Neuronal stem cell (in vitro differentiated cells): ENCODE measurements around the gene NRXN3.

Source experiments
- DNase-seq: peaks from one replicate; pipeline ENCODE4 v3.0.0-alpha.2; 2013; ENCODE audit warnings: low spot score
- H2AFZ ChIP-seq: one replicate; pipeline ENCODE4 v1.6.1; 2013; ENCODE audit warnings: mild to moderate bottlenecking, low read length, inconsistent platforms
- H2AK5ac ChIP-seq: 2 replicates; pipeline ENCODE4 v1.6.1; 2013; ENCODE audit warnings: low read depth, mild to moderate bottlenecking, inconsistent platforms, low read length, moderate library complexity, mixed read lengths
- H2BK120ac ChIP-seq: 2 replicates; pipeline ENCODE4 v1.6.1; 2013; ENCODE audit warnings: low read depth, mild to moderate bottlenecking, inconsistent platforms, low read length, moderate library complexity, mixed read lengths
- H2BK12ac ChIP-seq: one replicate; pipeline ENCODE4 v1.6.1; 2013; ENCODE audit warnings: low read length, inconsistent platforms
- H2BK15ac ChIP-seq: 2 replicates; pipeline ENCODE4 v1.6.1; 2013; ENCODE audit warnings: mild to moderate bottlenecking, low read length, inconsistent platforms, mixed read lengths
- H2BK5ac ChIP-seq: one replicate; pipeline ENCODE4 v1.6.1; 2013; ENCODE audit warnings: inconsistent platforms, mild to moderate bottlenecking, low read length, moderate library complexity
- H3K14ac ChIP-seq: one replicate; pipeline ENCODE4 v1.6.1; 2013; ENCODE audit warnings: low read length, inconsistent platforms
- H3K18ac ChIP-seq: 2 replicates; pipeline ENCODE4 v1.6.1; 2013; ENCODE audit warnings: low read length, inconsistent platforms
- H3K23ac ChIP-seq: 2 replicates; pipeline ENCODE4 v1.6.1; 2013; ENCODE audit warnings: low read depth, mild to moderate bottlenecking, mixed read lengths, low read length, inconsistent platforms; ENCODE audit not compliant: poor library complexity
- H3K27ac ChIP-seq: replicated peaks from 3 replicates; pipeline ENCODE4 v1.5.1; 2013; ENCODE audit warnings: low read length, inconsistent platforms
- H3K27me3 ChIP-seq, 3 experiments: 2 replicates each; pipeline ENCODE4 v1.6.1; 2013; ENCODE audit warnings: low read length in 3 of 3, mild to moderate bottlenecking in 2 of 3, inconsistent platforms in 1 of 3, low read depth in 1 of 3, mixed read lengths in 1 of 3, moderate library complexity in 1 of 3; ENCODE audit not compliant: control insufficient read depth in 3 of 3, insufficient read depth in 3 of 3
- H3K36me3 ChIP-seq, 2 donors: replicated peaks in 1 of 2; 2 replicates each; pipeline ENCODE4 v1.6.1; 2013; ENCODE audit warnings: low read length in 2 of 2; ENCODE audit not compliant: control insufficient read depth in 2 of 2, insufficient read depth in 2 of 2
- H3K4ac ChIP-seq: 2 replicates; pipeline ENCODE4 v1.6.1; 2013; ENCODE audit warnings: inconsistent platforms, mild to moderate bottlenecking, low read length, moderate library complexity
- H3K4me1 ChIP-seq, 2 donors: 1 replicate in 1 of 2; 2 replicates in 1 of 2; pipeline ENCODE4 v1.6.1; 2013; ENCODE audit warnings: low read length in 2 of 2, low read depth in 1 of 2; ENCODE audit not compliant: control insufficient read depth in 2 of 2, insufficient read depth in 1 of 2
- H3K4me2 ChIP-seq: one replicate; pipeline ENCODE4 v1.6.1; 2013; ENCODE audit warnings: mild to moderate bottlenecking, low read length, inconsistent platforms; ENCODE audit not compliant: insufficient read depth, poor library complexity, severe bottlenecking
- H3K4me3 ChIP-seq, 2 donors: 2 replicates each; pipeline ENCODE4 v1.5.1; 2013; ENCODE audit warnings: low read length in 2 of 2, mild to moderate bottlenecking in 2 of 2, inconsistent platforms in 1 of 2, moderate library complexity in 1 of 2
- H3K79me1 ChIP-seq: one replicate; pipeline ENCODE4 v1.6.1; 2013; ENCODE audit warnings: low read depth, mild to moderate bottlenecking, inconsistent platforms, low read length, moderate library complexity
- H3K9ac ChIP-seq: one replicate; pipeline ENCODE4 v1.6.1; 2013; ENCODE audit warnings: mild to moderate bottlenecking, low read depth, low read length, inconsistent platforms; ENCODE audit not compliant: poor library complexity
- H3K9me3 ChIP-seq, 2 donors: replicated peaks in 1 of 2; 2 replicates each; pipeline versions ENCODE3 to v1.6.1; 2013; ENCODE audit warnings: low read length in 2 of 2, mild to moderate bottlenecking in 2 of 2, inconsistent platforms in 1 of 2, low read depth in 1 of 2, mixed read lengths in 1 of 2, moderate library complexity in 1 of 2; ENCODE audit not compliant: control insufficient read depth in 2 of 2, insufficient read depth in 1 of 2
- H4K8ac ChIP-seq: one replicate; pipeline ENCODE4 v1.6.1; 2013; ENCODE audit warnings: low read depth, mild to moderate bottlenecking, inconsistent platforms, low read length, moderate library complexity
- H4K91ac ChIP-seq: one replicate; pipeline ENCODE4 v1.6.1; 2013; ENCODE audit warnings: low read length, low read depth, mild to moderate bottlenecking, inconsistent platforms; ENCODE audit not compliant: poor library complexity
- WGBS, 2 donors: extraction: QIAGEN DNeasy Blood & Tissue Kit; methylation state at CpG; one replicate each; pipeline ENCODE4 v1.1.7; 2013; ENCODE audit warnings: missing lambda C conversion rate in 2 of 2, mixed read lengths in 1 of 2; ENCODE audit not compliant: insufficient read length in 2 of 2, insufficient replicate concordance in 1 of 2; ENCODE audit errors: extremely low coverage in 2 of 2; 5-methylcytosine and 5-hydroxymethylcytosine counted together

Gene NRXN3

GRCh38 chr14:78863143-78863542 lies 693.0 kb downstream of the NRXN3 start:
- WGBS, 2 donors, result no CpG with 5 or more reads among the region's 4 CpGs
- Histone ChIP-seq H4K8ac (no peak overlapping the region), H2BK12ac (no peak overlapping the region), H3K4me2 (no peak overlapping the region), H2AK5ac (no peak overlapping the region), H2BK120ac (no peak overlapping the region), H3K9me3 (no peaks in the 10 kb centered on the region), H3K4ac (no peak overlapping the region), H2BK15ac (no peak overlapping the region), H3K23ac (no peak overlapping the region), H3K36me3 (no peaks in the 10 kb centered on the region), H3K9ac (no peak overlapping the region), H3K14ac (no peak overlapping the region), H4K91ac (no peak overlapping the region), H3K79me1 (no peaks in the 10 kb centered on the region), H2BK5ac (no peak overlapping the region), H3K18ac (no peak overlapping the region), H3K27ac (no peak overlapping the region), H3K4me3 (no peak overlapping the region), H3K27me3 (no peaks in the 10 kb centered on the region), H3K4me1 (no peaks in the 10 kb centered on the region), H2AFZ (no peak overlapping the region)
- DNase-seq, result peak; percentile 68

- Histone ChIP-seq H2BK120ac (no peak overlapping the region), H3K36me3 (no peaks in the 10 kb centered on the region), H3K4me2 (no peak overlapping the region), H4K8ac (no peak overlapping the region), H3K4me3 (no peak overlapping the region), H2AK5ac (no peak overlapping the region), H2BK15ac (no peak overlapping the region), H3K4me1 (no peaks in the 10 kb centered on the region), H3K4ac (no peak overlapping the region), H3K27ac (no peak overlapping the region), H3K9ac (no peak overlapping the region), H3K18ac (no peak overlapping the region), H2AFZ (no peak overlapping the region), H2BK12ac (no peak overlapping the region), H4K91ac (no peak overlapping the region), H2BK5ac (no peak overlapping the region), H3K14ac (no peak overlapping the region), H3K9me3 (no peaks in the 10 kb centered on the region), H3K27me3 (no peaks in the 10 kb centered on the region), H3K23ac (no peak overlapping the region), H3K79me1 (no peaks in the 10 kb centered on the region)
- WGBS, 2 donors, result no CpG with 5 or more reads among the region's 1 CpG
- no peak for DNase-seq
These were observed 702.7 kb downstream of the NRXN3 start for GRCh38 chr14:78872837-78873236.

- no CpG with 5 or more reads among the region's 2 CpGs for WGBS, 2 donors
- Histone ChIP-seq H3K4me1 (no peaks in the 10 kb centered on the region), H3K27me3 (no peaks in the 10 kb centered on the region), H2AK5ac (no peak overlapping the region), H2BK120ac (no peak overlapping the region), H3K9me3 (no peaks in the 10 kb centered on the region), H3K23ac (no peak overlapping the region), H4K91ac (no peak overlapping the region), H3K4me2 (no peak overlapping the region), H2BK12ac (no peak overlapping the region), H4K8ac (no peak overlapping the region), H3K9ac (no peak overlapping the region), H3K18ac (no peak overlapping the region), H2BK15ac (no peak overlapping the region), H2BK5ac (no peak overlapping the region), H3K14ac (no peak overlapping the region), H2AFZ (no peak overlapping the region), H3K4ac (no peak overlapping the region), H3K27ac (no peak overlapping the region), H3K4me3 (no peak overlapping the region), H3K79me1 (no peaks in the 10 kb centered on the region), H3K36me3 (no peaks in the 10 kb centered on the region)
- DNase-seq, result no peak
These were observed 703.4 kb downstream of the NRXN3 start for GRCh38 chr14:78873581-78873980.

GRCh38 chr14:78875049-78875448 lies 704.9 kb downstream of the NRXN3 start:
- H3K36me3 ChIP-seq, result no peaks in the 10 kb centered on the region
- no peak overlapping the region for H2BK5ac ChIP-seq
- H3K4me2 ChIP-seq, result no peak overlapping the region
- DNase-seq, result no peak
- H3K4me1 ChIP-seq, result no peaks in the 10 kb centered on the region
- H2AK5ac ChIP-seq, result no peak overlapping the region
- H2BK120ac ChIP-seq, result no peak overlapping the region
- no peak overlapping the region for H3K9ac ChIP-seq
- H3K18ac ChIP-seq, result no peak overlapping the region
- H4K8ac ChIP-seq, result no peak overlapping the region
- no peak overlapping the region for H3K4me3 ChIP-seq
- H2BK15ac ChIP-seq, result no peak overlapping the region
- H2AFZ ChIP-seq, result no peak overlapping the region
- no peaks in the 10 kb centered on the region for H3K27me3 ChIP-seq
- WGBS, 2 donors, result no CpG with 5 or more reads among the region's 2 CpGs
- H4K91ac ChIP-seq, result no peak overlapping the region
- H3K4ac ChIP-seq, result no peak overlapping the region
- no peaks in the 10 kb centered on the region for H3K79me1 ChIP-seq
- no peak overlapping the region for H3K14ac ChIP-seq
- no peak overlapping the region for H2BK12ac ChIP-seq
- H3K23ac ChIP-seq, result no peak overlapping the region
- H3K27ac ChIP-seq, result no peak overlapping the region
- H3K9me3 ChIP-seq, result no peaks in the 10 kb centered on the region
